ENCODE measurements around the gene HNRNPM. TPM values are rescaled to one million over a fixed set of nuclear protein-coding genes. Genes with fewer than 3 reads are reported as not detected.

HNRNPM gene
- total and polyA plus RNA-seq, 2 donors = 92.7 to 123 TPM

GRCh38 chr19:8504919-8505318, 60.1 kb downstream of the HNRNPM start:
- Histone ChIP-seq H3K36me3 (ENCODE audit: control insufficient read depth in 2 of 2, insufficient read depth in 2 of 2, low read length in 1 of 2) (peaks cover 5 to 16% of the 10 kb centered on the region in 2 donors), H3K27me3 (ENCODE audit: control insufficient read depth in 2 of 2, insufficient read depth in 1 of 2, low read length in 1 of 2) (no peaks in the 10 kb centered on the region), H3K4me3 (ENCODE audit: low read length in 2 of 2) (no peak overlapping the region), H3K9me3 (ENCODE audit: control insufficient read depth in 2 of 2, insufficient read depth in 1 of 2, low read length in 1 of 2) (peaks cover 0 to 3% of the 10 kb centered on the region in 2 donors), H3K4me1 (ENCODE audit: control insufficient read depth in 2 of 2, insufficient read depth in 2 of 2, low read length in 2 of 2) (peaks cover 20 to 61% of the 10 kb centered on the region in 2 donors), H3K27ac (ENCODE audit: low read depth in 1 of 2, low read length in 1 of 2) (no peak overlapping the region)
- 92% methylated on average over 6 of the region's 6 CpGs for WGBS
- DNase-seq (ENCODE audit: low read depth in 6 of 9, low spot score in 9 of 9) = no peak

DNA sequence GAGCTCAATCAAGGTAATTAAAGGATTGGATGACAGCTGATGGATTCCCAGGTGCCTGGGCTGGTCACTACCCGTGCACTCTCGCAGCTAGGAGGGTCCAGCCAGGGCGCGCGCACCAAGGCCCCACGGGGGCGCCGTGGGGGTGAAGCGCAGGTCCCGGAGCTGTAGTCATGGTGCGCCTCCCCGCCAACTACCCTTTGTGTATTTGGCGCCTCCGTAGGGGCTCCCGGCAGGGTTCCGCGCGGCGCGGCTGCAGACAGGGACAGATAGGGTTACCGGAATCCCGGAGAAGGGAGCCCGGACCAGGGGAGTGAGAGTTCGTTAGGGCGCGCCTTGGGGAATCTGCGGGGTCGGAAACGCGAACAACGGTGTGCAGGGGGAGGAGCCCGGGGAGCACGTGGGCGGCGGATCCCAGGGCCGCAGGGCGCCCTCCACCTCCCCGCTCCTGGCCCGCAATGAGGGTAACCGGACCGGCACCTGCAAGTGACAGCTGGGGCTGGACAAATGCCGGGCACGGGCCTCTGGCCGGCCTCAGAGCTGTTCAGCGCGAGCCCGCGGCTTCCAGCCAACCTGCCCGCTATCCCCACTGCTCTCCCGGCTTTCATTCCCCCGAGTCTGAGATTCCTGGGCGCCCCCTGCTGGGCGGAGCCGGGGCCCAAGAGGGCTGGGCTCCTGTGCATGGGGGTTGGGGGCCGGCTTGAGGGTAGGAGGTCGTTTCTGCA, 61.1 kb downstream of the HNRNPM start:
- H3K36me3 ChIP-seq (ENCODE audit: control insufficient read depth in 2 of 2, insufficient read depth in 2 of 2, low read length in 1 of 2) = peaks cover 5 to 25% of the 10 kb centered on the region in 2 donors
- H3K27me3 ChIP-seq (ENCODE audit: control insufficient read depth in 2 of 2, insufficient read depth in 1 of 2, low read length in 1 of 2) = no peaks in the 10 kb centered on the region
- H3K4me3 ChIP-seq (ENCODE audit: low read length in 2 of 2) = peak overlapping the region; percentile 56 to 62
- under 1% methylated on average over 56 of the region's 56 CpGs for WGBS
- peaks cover 20 to 52% of the 10 kb centered on the region in 2 donors for H3K4me1 ChIP-seq (ENCODE audit: control insufficient read depth in 2 of 2, insufficient read depth in 2 of 2, low read length in 2 of 2)
- H3K27ac ChIP-seq (ENCODE audit: low read depth in 1 of 2, low read length in 1 of 2) = peak overlapping the region; percentile 36 to 51
- H3K9me3 ChIP-seq (ENCODE audit: control insufficient read depth in 2 of 2, insufficient read depth in 1 of 2, low read length in 1 of 2) = peaks cover 0 to 3% of the 10 kb centered on the region in 2 donors
- DNase-seq (ENCODE audit: low read depth in 6 of 9, low spot score in 9 of 9) = peak in 8 of 9 donors; percentile 46 to 85 (median 69)

DNA sequence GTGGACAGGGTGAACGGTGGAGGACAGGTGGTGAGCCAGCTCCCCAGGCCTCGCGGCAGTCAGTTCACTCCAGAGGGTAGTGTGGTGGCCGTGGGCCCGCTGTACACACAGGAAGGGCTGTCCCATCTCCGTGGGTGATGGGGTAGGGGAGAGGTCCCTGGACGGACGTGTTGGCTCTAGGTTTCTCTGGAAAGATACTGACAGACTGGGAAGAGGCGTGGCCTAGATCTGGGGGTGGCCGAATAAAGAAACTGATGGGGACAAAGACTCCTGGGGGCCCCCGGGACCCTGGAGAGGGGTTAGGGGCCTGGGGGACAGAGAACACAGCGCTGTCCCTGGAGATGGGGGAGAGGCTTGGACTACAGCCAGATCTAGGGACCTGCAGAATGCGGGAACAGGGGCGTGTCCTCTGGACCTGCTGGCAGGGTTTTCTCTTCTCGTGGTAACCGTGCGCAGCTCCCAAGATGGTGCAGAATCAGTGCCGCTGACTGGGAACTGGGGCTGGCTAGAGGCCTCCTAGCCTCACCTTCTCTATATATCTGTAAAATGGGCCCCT, 61.7 kb downstream of the HNRNPM start:
- WGBS = 55% methylated on average over 18 of the region's 18 CpGs
- H3K27ac ChIP-seq (ENCODE audit: low read depth in 1 of 2, low read length in 1 of 2) = peak overlapping the region in 1 of 2 donors; percentile 11
- no peaks in the 10 kb centered on the region for H3K27me3 ChIP-seq (ENCODE audit: control insufficient read depth in 2 of 2, insufficient read depth in 1 of 2, low read length in 1 of 2)
- peaks cover 10 to 31% of the 10 kb centered on the region in 2 donors for H3K36me3 ChIP-seq (ENCODE audit: control insufficient read depth in 2 of 2, insufficient read depth in 2 of 2, low read length in 1 of 2)
- peaks cover 20 to 50% of the 10 kb centered on the region in 2 donors for H3K4me1 ChIP-seq (ENCODE audit: control insufficient read depth in 2 of 2, insufficient read depth in 2 of 2, low read length in 2 of 2)
- DNase-seq (ENCODE audit: low read depth in 6 of 9, low spot score in 9 of 9) = no peak
- H3K9me3 ChIP-seq (ENCODE audit: control insufficient read depth in 2 of 2, insufficient read depth in 1 of 2, low read length in 1 of 2) = peaks cover 0 to 3% of the 10 kb centered on the region in 2 donors
- peak overlapping the region; percentile 56 to 62 for H3K4me3 ChIP-seq (ENCODE audit: low read length in 2 of 2)

DNA sequence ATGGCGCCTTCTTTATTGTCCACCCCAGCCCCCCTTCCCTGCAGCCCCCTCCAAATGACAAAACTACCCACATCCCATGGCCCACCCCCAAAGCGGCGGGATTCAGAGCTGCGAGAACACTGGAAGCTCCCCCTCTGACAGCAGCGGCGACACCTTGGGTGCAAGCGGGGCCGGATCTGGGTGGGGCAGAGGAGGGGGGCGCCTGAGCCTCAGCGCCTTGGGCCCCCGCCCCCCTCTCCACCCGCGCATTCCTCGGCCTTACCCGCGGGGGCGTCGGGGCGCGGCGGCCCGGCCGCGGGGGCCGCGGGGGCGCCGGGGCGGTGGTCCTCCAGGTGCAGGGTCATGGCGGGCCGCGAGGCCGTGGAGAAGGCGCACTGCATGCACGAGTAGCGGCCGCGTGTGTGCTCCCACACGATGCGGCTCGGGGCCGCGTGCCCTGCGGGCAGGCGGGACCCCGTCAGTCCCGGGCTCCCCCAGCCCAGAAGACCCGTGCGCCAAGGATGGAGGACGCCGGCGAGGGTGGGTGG, 65.9 kb downstream of the HNRNPM start:
- Histone ChIP-seq H3K27ac (ENCODE audit: low read depth in 1 of 2, low read length in 1 of 2) (no peak overlapping the region), H3K36me3 (ENCODE audit: control insufficient read depth in 2 of 2, insufficient read depth in 2 of 2, low read length in 1 of 2) (peaks cover 12 to 34% of the 10 kb centered on the region in 2 donors), H3K4me3 (ENCODE audit: low read length in 2 of 2) (no peak overlapping the region), H3K27me3 (ENCODE audit: control insufficient read depth in 2 of 2, insufficient read depth in 1 of 2, low read length in 1 of 2) (no peaks in the 10 kb centered on the region), H3K4me1 (ENCODE audit: control insufficient read depth in 2 of 2, insufficient read depth in 2 of 2, low read length in 2 of 2) (peaks cover 12 to 39% of the 10 kb centered on the region in 2 donors), H3K9me3 (ENCODE audit: control insufficient read depth in 2 of 2, insufficient read depth in 1 of 2, low read length in 1 of 2) (peaks cover 1 to 4% of the 10 kb centered on the region in 2 donors)
- 97% methylated on average over 52 of the region's 52 CpGs for WGBS
- no peak for DNase-seq (ENCODE audit: low read depth in 6 of 9, low spot score in 9 of 9)

DNA sequence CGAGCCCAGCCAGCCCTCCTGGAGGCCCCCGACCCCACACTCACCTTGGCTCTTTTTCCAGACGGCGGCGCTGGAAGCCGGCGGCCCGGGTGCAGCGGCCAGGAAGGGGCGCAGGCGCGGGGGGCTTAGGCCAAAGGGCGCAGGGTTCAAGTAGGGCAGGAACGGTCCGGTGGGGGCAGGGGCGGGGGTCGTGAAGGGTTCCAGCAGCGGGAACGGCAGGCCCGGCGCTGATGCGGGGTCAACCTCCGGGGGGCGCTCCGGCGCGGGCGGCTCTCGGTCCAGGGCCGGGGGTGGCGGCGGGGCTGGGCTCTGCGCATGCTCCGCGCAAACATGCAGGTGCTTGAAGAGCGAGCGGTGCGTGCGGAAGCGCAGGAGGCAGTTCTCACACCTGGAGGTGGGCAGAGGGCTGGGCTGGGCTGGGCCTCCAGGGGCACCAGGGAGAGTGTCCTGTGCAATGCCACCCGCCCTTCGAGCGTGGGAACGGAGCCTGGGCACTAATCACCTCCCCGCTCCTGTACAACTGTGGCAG, 66.9 kb downstream of the HNRNPM start:
- Histone ChIP-seq H3K4me1 (ENCODE audit: control insufficient read depth in 2 of 2, insufficient read depth in 2 of 2, low read length in 2 of 2) (peaks cover 8 to 38% of the 10 kb centered on the region in 2 donors), H3K27ac (ENCODE audit: low read depth in 1 of 2, low read length in 1 of 2) (no peak overlapping the region)
- no peak for DNase-seq (ENCODE audit: low read depth in 6 of 9, low spot score in 9 of 9)

DNA sequence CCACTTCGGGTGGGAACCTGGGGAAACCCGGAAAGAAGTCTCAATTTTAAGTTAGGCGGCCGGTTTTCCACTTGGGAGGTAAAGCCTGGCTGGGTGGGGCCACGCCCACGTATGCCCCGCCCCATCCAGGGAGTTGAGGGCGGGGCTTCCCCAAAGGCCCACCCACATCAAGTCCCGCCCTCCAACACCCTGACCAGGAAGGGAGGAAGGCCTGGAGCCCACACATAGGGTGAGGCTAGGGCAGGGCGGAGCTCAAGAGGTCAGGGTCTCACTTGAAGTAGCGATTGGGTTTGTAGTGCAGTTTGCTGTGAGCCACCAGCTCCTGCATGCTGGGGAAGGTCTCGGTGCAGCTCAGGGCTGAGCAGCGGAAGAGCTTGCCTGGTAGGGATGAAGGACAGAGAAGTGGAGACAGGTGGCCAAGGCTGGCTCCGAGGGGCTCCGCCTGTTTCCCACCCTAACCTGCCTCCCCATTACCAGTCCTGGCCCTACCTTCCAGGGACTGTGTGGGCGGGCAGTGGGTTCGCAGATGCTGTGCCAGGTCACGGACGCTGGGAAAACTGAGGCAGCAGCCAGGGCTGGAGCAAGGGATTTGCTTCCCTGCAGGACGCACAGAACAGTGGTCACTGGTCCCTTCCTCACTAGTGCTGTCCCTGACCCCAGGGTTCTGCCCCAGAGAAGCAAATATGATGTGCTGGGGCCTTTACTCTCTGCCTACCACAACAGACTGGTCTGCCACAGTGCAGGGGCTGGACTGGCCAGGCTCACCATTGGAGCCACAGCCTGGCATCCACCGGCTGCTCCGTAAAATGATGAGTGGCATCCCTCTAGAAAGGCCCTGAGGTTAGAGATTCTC, 67.6 kb downstream of the HNRNPM start:
- Histone ChIP-seq H3K4me1 (ENCODE audit: control insufficient read depth in 2 of 2, insufficient read depth in 2 of 2, low read length in 2 of 2) (peaks cover 8 to 45% of the 10 kb centered on the region in 2 donors), H3K27ac (ENCODE audit: low read depth in 1 of 2, low read length in 1 of 2) (no peak overlapping the region), H3K27me3 (ENCODE audit: control insufficient read depth in 2 of 2, insufficient read depth in 1 of 2, low read length in 1 of 2) (no peaks in the 10 kb centered on the region), H3K36me3 (ENCODE audit: control insufficient read depth in 2 of 2, insufficient read depth in 2 of 2, low read length in 1 of 2) (peaks cover 7 to 29% of the 10 kb centered on the region in 2 donors), H3K4me3 (ENCODE audit: low read length in 2 of 2) (no peak overlapping the region), H3K9me3 (ENCODE audit: control insufficient read depth in 2 of 2, insufficient read depth in 1 of 2, low read length in 1 of 2) (peaks cover 1 to 4% of the 10 kb centered on the region in 2 donors)
- DNase-seq (ENCODE audit: low read depth in 6 of 9, low spot score in 9 of 9) = no peak
- 94% methylated on average over 22 of the region's 22 CpGs for WGBS

More for the DNA sequence above, 66.9 kb downstream of the HNRNPM start:
- 94% methylated on average over 45 of the region's 45 CpGs for WGBS
- H3K9me3 ChIP-seq (ENCODE audit: control insufficient read depth in 2 of 2, insufficient read depth in 1 of 2, low read length in 1 of 2) = peaks cover 1 to 4% of the 10 kb centered on the region in 2 donors
- H3K4me3 ChIP-seq (ENCODE audit: low read length in 2 of 2) = no peak overlapping the region
- H3K27me3 ChIP-seq (ENCODE audit: control insufficient read depth in 2 of 2, insufficient read depth in 1 of 2, low read length in 1 of 2) = no peaks in the 10 kb centered on the region
- peaks cover 12 to 34% of the 10 kb centered on the region in 2 donors for H3K36me3 ChIP-seq (ENCODE audit: control insufficient read depth in 2 of 2, insufficient read depth in 2 of 2, low read length in 1 of 2)

GRCh38 chr19:8513036-8513686, 68.4 kb downstream of the HNRNPM start:
- Histone ChIP-seq H3K36me3 (ENCODE audit: control insufficient read depth in 2 of 2, insufficient read depth in 2 of 2, low read length in 1 of 2) (peaks cover 7 to 29% of the 10 kb centered on the region in 2 donors), H3K4me3 (ENCODE audit: low read length in 2 of 2) (peak overlapping the region; percentile 59 to 98), H3K27ac (ENCODE audit: low read depth in 1 of 2, low read length in 1 of 2) (peak overlapping the region; percentile 94 to 100), H3K27me3 (ENCODE audit: control insufficient read depth in 2 of 2, insufficient read depth in 1 of 2, low read length in 1 of 2) (no peaks in the 10 kb centered on the region), H3K9me3 (ENCODE audit: control insufficient read depth in 2 of 2, insufficient read depth in 1 of 2, low read length in 1 of 2) (peaks cover 1 to 4% of the 10 kb centered on the region in 2 donors), H3K4me1 (ENCODE audit: control insufficient read depth in 2 of 2, insufficient read depth in 2 of 2, low read length in 2 of 2) (peaks cover 15 to 53% of the 10 kb centered on the region in 2 donors)
- WGBS = 69% methylated on average over 19 of the region's 19 CpGs
- no peak for DNase-seq (ENCODE audit: low read depth in 6 of 9, low spot score in 9 of 9)

Data from thymus (tissue), 11 donors.